Measurements from ENCODE around the gene ZBED4.

Gene ZBED4

GRCh38 chr22:49896201-49896600, 42.6 kb downstream of the ZBED4 start:
- no peaks in the 10 kb centered on the region for H3K27me3 ChIP-seq (ENCODE audit: control insufficient read depth, insufficient read depth, low read length)
- no peak for TF ChIP-seq CTCF (IDR thresholded peaks at IDR 0.05)
- no peaks in the 10 kb centered on the region for H3K9me3 ChIP-seq (ENCODE audit: control insufficient read depth, low read length)
- no peaks in the 10 kb centered on the region for H3K79me2 ChIP-seq
- no peaks in the 10 kb centered on the region for H3K36me3 ChIP-seq (ENCODE audit: control insufficient read depth, insufficient read depth, low read length)
- H3K4me3 ChIP-seq (ENCODE audit: low read depth, low read length): no peak overlapping the region
- H3K4me2 ChIP-seq (ENCODE audit: low read length): no peak overlapping the region
- H2AFZ ChIP-seq: no peak overlapping the region
- H3K27ac ChIP-seq: no peak overlapping the region
- no peaks in the 10 kb centered on the region for H3K4me1 ChIP-seq
- H3K9ac ChIP-seq: no peak overlapping the region

- TF ChIP-seq CTCF (IDR thresholded peaks at IDR 0.05): no peak
- no peaks in the 10 kb centered on the region for H3K36me3 ChIP-seq (ENCODE audit: control insufficient read depth, insufficient read depth, low read length)
Observed at GRCh38 chr22:49897015-49897684, 43.5 kb downstream of the ZBED4 start.

GRCh38 chr22:49899530-49899929, 45.9 kb downstream of the ZBED4 start:
- TF ChIP-seq CTCF (IDR thresholded peaks at IDR 0.05): no peak
- Histone ChIP-seq H3K9me3 (ENCODE audit: control insufficient read depth, low read length) (no peaks in the 10 kb centered on the region), H3K4me2 (ENCODE audit: low read length) (no peak overlapping the region), H3K4me3 (ENCODE audit: low read depth, low read length) (no peak overlapping the region), H3K9ac (no peak overlapping the region), H3K4me1 (no peaks in the 10 kb centered on the region), H3K27ac (no peak overlapping the region), H3K36me3 (ENCODE audit: control insufficient read depth, insufficient read depth, low read length) (no peaks in the 10 kb centered on the region), H3K79me2 (no peaks in the 10 kb centered on the region), H3K27me3 (ENCODE audit: control insufficient read depth, insufficient read depth, low read length) (no peaks in the 10 kb centered on the region), H2AFZ (no peak overlapping the region)

More at GRCh38 chr22:49897015-49897684, 43.5 kb downstream of the ZBED4 start:
- no peaks in the 10 kb centered on the region for H3K9me3 ChIP-seq (ENCODE audit: control insufficient read depth, low read length)
- no peak overlapping the region for H3K27ac ChIP-seq
- H3K4me3 ChIP-seq (ENCODE audit: low read depth, low read length): no peak overlapping the region
- H3K4me2 ChIP-seq (ENCODE audit: low read length): no peak overlapping the region
- H3K27me3 ChIP-seq (ENCODE audit: control insufficient read depth, insufficient read depth, low read length): no peaks in the 10 kb centered on the region
- no peak overlapping the region for H3K9ac ChIP-seq
- H3K79me2 ChIP-seq: no peaks in the 10 kb centered on the region
- H2AFZ ChIP-seq: no peak overlapping the region
- H3K4me1 ChIP-seq: no peaks in the 10 kb centered on the region

- Histone ChIP-seq H3K27ac (no peak overlapping the region), H3K4me1 (no peaks in the 10 kb centered on the region), H3K36me3 (ENCODE audit: control insufficient read depth, insufficient read depth, low read length) (no peaks in the 10 kb centered on the region), H3K9me3 (ENCODE audit: control insufficient read depth, low read length) (no peaks in the 10 kb centered on the region), H3K4me2 (ENCODE audit: low read length) (no peak overlapping the region), H3K79me2 (no peaks in the 10 kb centered on the region), H3K27me3 (ENCODE audit: control insufficient read depth, insufficient read depth, low read length) (no peaks in the 10 kb centered on the region), H3K9ac (no peak overlapping the region), H2AFZ (no peak overlapping the region), H3K4me3 (ENCODE audit: low read depth, low read length) (no peak overlapping the region)
- TF ChIP-seq CTCF (IDR thresholded peaks at IDR 0.05): no peak
Observed at GRCh38 chr22:49900441-49901230, 47.0 kb downstream of the ZBED4 start.
